Glutamatergic neuron (in vitro differentiated cells): ENCODE data around the gene COX20. TPM values are rescaled to one million over a fixed set of nuclear protein-coding genes. Genes with fewer than 3 reads are reported as not detected.

Experiments
- DNase-seq: peaks from one replicate; pipeline ENCODE4 v3.0.0; 2022
- H3K27ac Mint-ChIP-seq: one replicate; pipeline ENCODE4 v1.8.0; 2020; ENCODE audit warnings: mild to moderate bottlenecking, mixed read lengths, inconsistent platforms; ENCODE audit not compliant: unreplicated experiment
- H3K27me3 Mint-ChIP-seq: one replicate; pipeline ENCODE4 v1.8.0; 2020; ENCODE audit warnings: mild to moderate bottlenecking, moderate library complexity, mixed read lengths, inconsistent platforms; ENCODE audit not compliant: unreplicated experiment
- H3K36me3 Mint-ChIP-seq: one replicate; pipeline ENCODE4 v1.8.0; 2020; ENCODE audit warnings: mild to moderate bottlenecking, mixed read lengths, inconsistent platforms; ENCODE audit not compliant: unreplicated experiment
- H3K4me1 Mint-ChIP-seq: one replicate; pipeline ENCODE4 v1.8.0; 2020; ENCODE audit warnings: mild to moderate bottlenecking, low read depth, mixed read lengths, inconsistent platforms; ENCODE audit not compliant: unreplicated experiment
- H3K4me3 Mint-ChIP-seq: one replicate; pipeline ENCODE4 v1.8.0; 2020; ENCODE audit warnings: mild to moderate bottlenecking, mixed read lengths, inconsistent platforms; ENCODE audit not compliant: unreplicated experiment
- H3K9me3 Mint-ChIP-seq: one replicate; pipeline ENCODE4 v1.8.0; 2020; ENCODE audit warnings: mild to moderate bottlenecking, moderate library complexity, mixed read lengths, inconsistent platforms; ENCODE audit not compliant: unreplicated experiment
- total RNA-seq: library from RNA; stranded (reverse); fragmentation: NEBNext Ultra II Directional; extraction: Animal tissue kit (Norgen Biotek cat#: 25700); gene quantifications from one replicate; pipeline ENCODE4 v1.2.1, GENCODE V29; 2021; ENCODE audit not compliant: unreplicated experiment
- TF ChIP-seq, protein P1 (sequence below): fragments of 200-600 bp; sonication (generic); IDR thresholded peaks from one replicate; pipeline ENCODE4 v1.5.0; 2021; ENCODE audit not compliant: partially characterized antibody, unreplicated experiment

Gene COX20
- total RNA-seq, 1 donor from 2014 or later: 35.3 TPM

DNA sequence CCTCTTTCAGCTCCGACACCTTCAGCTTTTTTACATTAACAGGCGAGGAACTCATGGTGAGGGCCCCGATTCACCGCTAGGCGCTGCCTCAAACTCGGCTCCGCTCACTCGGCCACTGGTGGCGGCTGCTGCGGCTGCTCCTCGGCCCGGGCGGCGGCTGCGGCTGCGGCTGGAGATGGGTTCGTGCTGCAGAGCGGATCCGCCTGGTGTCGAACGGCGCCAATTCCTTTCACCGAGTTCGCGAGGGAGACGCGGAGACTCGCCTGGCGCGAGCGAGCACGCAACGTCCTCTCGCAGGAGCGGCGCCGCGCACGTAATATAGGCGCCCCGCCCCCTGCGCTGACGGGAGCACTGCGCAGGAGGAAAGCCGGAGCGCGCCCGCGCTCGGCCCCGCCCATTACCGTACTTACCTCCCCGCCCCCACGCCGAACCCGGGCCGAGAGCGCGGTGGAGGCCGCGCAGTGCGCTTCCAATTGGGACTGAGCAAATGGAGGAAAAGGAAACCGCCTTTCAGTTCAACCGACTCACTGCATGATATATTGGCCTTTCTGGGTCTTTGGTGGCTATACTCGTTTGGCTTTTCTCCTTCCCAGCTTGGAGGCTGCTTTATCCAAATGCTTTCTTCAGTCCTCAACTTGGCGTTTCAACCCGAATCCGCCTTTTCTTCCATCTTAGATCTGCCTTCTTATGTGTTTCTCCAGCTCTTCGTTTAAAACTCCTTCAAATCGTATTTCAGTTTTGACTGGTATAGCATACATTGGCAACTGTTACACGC, 29.0 kb downstream of the COX20 start, which contains the start of gene HNRNPU:
Gene HNRNPU, minus strand, starts transcription at position 291 of the 775 bp plus-strand sequence. Its CDS starts 236 bp downstream, at position 55.
- TF ChIP-seq, protein P1, sequence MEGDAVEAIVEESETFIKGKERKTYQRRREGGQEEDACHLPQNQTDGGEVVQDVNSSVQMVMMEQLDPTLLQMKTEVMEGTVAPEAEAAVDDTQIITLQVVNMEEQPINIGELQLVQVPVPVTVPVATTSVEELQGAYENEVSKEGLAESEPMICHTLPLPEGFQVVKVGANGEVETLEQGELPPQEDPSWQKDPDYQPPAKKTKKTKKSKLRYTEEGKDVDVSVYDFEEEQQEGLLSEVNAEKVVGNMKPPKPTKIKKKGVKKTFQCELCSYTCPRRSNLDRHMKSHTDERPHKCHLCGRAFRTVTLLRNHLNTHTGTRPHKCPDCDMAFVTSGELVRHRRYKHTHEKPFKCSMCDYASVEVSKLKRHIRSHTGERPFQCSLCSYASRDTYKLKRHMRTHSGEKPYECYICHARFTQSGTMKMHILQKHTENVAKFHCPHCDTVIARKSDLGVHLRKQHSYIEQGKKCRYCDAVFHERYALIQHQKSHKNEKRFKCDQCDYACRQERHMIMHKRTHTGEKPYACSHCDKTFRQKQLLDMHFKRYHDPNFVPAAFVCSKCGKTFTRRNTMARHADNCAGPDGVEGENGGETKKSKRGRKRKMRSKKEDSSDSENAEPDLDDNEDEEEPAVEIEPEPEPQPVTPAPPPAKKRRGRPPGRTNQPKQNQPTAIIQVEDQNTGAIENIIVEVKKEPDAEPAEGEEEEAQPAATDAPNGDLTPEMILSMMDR: peak; percentile 61
- H3K4me3 Mint-ChIP-seq: peak within 1 kb of the TSS; percentile 90

DNA sequence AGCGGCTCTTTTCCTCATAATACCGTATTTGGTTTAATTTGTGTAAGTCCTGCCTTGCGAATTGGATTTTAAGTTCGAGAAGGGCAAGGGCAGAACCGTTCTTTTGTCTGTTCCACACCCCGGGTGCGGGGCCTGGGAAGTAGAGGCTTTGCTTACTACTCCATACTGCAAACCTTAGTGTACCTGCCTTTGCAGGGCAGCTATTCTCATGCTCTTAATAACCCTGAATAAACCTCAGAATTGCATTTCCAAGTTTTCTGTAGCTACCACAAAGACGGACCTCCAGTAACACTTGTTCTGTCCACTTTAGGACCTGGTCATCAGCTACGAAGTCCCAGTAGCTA, 29.5 kb downstream of the COX20 start:
- TF ChIP-seq, protein P1: no peak
- H3K36me3 Mint-ChIP-seq: no peaks in the 10 kb centered on the region
- H3K4me3 Mint-ChIP-seq: peak overlapping the region; percentile 90
- peaks cover 20% of the 10 kb centered on the region for H3K9me3 Mint-ChIP-seq
- peaks cover 17% of the 10 kb centered on the region for H3K4me1 Mint-ChIP-seq
- H3K27ac Mint-ChIP-seq: peak overlapping the region; percentile 100
- peak; percentile 43 for DNase-seq
- H3K27me3 Mint-ChIP-seq: peaks cover 11% of the 10 kb centered on the region

More for the DNA sequence above, 29.0 kb downstream of the COX20 start, which contains the start of gene HNRNPU:
- peaks cover 11% of the 10 kb centered on the region for H3K27me3 Mint-ChIP-seq
- H3K9me3 Mint-ChIP-seq: peaks cover 20% of the 10 kb centered on the region
- peak within 1 kb of the TSS; percentile 100 for H3K27ac Mint-ChIP-seq
- DNase-seq: peak; percentile 97
- H3K4me1 Mint-ChIP-seq: peaks cover 18% of the 10 kb centered on the region
- H3K36me3 Mint-ChIP-seq: no peaks in the 10 kb centered on the region

DNA sequence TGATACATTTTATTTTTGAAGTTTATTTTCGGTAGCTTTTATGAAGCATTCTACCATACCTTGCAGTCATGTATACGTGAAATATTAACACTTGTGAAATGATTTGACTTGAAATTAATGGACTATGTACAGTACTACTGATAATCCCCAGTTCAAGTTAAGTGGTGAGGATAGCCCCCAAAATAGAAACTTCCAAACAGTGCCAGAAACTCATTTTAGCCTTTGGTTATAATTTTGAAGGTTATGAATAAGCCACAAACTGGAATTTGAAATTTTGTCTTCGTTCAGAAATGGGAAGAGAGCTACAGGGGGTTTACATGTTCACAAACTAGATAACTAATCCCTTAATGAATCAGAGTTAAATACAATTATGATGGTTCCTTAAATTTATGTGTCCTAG, 30.4 kb downstream of the COX20 start:
- H3K36me3 Mint-ChIP-seq: no peaks in the 10 kb centered on the region
- H3K4me3 Mint-ChIP-seq: peak overlapping the region; percentile 90
- H3K4me1 Mint-ChIP-seq: peaks cover 13% of the 10 kb centered on the region
- H3K9me3 Mint-ChIP-seq: peaks cover 20% of the 10 kb centered on the region
- no peak for DNase-seq
- TF ChIP-seq, protein P1: no peak
- H3K27ac Mint-ChIP-seq: peak overlapping the region; percentile 100
- H3K27me3 Mint-ChIP-seq: peaks cover 11% of the 10 kb centered on the region

DNA sequence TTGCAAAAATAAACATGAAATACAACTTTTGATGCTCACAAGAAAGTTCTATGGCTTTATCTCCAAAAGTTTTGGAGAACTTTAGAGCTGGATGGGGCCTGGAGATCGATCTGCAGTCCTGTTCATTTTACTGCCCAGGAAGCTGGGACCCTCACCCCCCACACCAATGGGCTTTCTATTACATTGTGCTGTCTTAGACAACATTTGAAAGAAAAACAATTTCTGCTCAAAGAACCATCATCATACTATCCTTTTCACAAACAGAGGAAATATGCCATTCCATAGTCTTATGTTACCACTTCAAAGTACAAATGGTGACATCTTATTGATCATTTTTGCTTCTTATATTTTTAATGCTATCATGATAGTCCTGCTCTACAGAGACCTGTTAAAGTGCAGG, 30.9 kb downstream of the COX20 start:
- Mint-ChIP-seq H3K4me3 (no peak overlapping the region), H3K27ac (no peak overlapping the region), H3K36me3 (no peaks in the 10 kb centered on the region), H3K4me1 (peaks cover 11% of the 10 kb centered on the region), H3K9me3 (peaks cover 20% of the 10 kb centered on the region), H3K27me3 (peaks cover 11% of the 10 kb centered on the region)
- no peak for DNase-seq
- TF ChIP-seq, protein P1: no peak
